HG02943 (cell line): ENCODE results near the gene MAGI2.

Experiments
- ATAC-seq: cut with Tn5 transposase; IDR thresholded peaks from one replicate; pipeline ENCODE4 v1.9.1; 2021; ENCODE audit warnings: mild to moderate bottlenecking, low read depth, moderate library complexity; ENCODE audit not compliant: unreplicated experiment

Gene MAGI2

DNA sequence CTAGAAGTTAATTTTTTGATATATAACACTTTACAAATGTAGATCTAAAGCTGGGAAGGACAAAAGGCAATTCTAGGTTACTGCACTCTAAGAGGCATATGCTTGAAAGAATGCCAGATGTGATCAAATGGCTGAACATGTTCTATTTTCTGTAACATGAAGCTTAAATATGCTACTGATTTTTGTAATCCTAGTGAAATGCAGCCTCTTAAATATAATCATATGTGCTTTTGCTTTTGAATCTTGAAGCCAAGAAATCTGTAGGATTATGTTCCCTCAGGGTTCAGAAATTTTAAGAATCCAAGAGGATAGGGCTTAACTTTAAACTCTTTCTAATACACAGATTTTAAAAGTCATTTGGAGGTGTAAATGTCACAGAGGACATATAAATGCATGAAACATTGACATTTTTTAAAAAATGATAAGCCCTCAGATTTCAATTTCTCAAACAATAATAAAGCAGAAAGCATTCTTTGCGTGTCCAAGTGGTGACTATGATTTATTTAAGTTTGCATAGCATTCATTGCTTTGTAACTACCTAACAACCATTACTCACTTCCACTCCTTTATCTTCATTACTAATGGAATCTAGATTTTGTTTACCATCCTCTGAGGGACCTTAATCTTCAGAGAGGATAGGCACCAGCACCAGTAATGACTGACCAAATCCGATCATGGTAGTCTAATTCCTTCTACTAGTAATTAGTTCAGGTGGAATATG lies 170.4 kb downstream of the MAGI2 start:
- no peak for ATAC-seq

GRCh38 chr7:79282070-79282694 lies 171.3 kb downstream of the MAGI2 start:
- no peak for ATAC-seq

DNA sequence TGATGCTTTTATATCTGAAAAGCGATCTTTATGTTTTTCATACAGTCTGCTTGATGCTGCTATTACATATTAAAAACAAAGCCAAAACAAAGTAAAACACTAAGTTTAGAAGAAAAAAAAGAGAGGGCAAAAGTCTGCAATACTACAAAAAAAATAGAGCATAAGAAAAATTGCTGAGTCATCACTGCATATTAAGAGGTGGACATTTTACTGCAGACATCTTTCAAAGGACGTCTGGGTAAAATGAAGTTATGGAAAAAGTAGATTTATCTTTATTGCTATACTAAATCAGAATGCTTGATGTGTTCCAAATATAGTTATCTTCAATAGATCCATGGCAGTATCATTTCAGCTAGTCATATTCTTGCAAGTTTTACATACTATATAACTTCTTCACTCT lies 172.0 kb downstream of the MAGI2 start:
- ATAC-seq: no peak

DNA sequence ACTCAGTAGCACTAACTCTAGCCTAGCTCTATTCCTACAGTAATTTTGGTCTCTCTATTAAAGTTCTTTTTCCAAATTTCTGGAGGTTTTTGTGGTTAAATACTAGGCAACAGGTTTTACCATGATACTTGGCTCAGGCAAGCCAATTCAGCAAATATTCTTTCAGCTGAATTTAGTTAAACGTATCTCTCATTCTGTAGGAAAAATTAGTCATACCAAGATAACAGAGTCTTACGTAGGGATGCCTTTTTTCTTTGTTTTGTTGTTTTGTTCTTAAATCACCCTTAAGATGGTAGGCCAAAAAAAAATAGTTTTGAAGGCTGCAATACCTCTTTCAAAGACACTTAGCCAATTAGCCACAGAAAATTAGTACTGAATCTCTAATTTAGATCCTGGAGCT lies 180.5 kb downstream of the MAGI2 start:
- ATAC-seq: no peak

- no peak for ATAC-seq
These were observed 181.3 kb downstream of the MAGI2 start for GRCh38 chr7:79272066-79272669.

GRCh38 chr7:79268730-79269129 lies 184.7 kb downstream of the MAGI2 start:
- no peak for ATAC-seq

- no peak for ATAC-seq
These were observed 194.6 kb downstream of the MAGI2 start for GRCh38 chr7:79258826-79259225.

DNA sequence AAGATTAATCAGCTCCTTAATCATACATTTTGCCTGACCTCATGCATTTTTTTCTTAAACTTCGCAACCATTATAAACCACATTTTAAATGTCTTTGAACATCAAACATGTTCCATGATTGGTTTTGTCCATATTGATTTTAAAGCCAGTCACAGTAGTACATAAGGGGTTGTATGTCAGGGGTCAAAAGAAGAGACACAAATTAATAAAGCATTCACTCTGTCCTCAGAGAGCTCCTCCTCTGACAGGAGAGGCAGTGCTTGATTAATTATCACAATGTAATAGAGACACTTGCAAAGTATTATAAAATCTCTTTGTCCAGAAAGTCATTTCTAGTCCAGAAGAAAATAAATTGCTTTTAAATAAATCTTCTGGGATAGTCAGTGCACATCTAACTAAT lies 195.5 kb downstream of the MAGI2 start:
- no peak for ATAC-seq

DNA sequence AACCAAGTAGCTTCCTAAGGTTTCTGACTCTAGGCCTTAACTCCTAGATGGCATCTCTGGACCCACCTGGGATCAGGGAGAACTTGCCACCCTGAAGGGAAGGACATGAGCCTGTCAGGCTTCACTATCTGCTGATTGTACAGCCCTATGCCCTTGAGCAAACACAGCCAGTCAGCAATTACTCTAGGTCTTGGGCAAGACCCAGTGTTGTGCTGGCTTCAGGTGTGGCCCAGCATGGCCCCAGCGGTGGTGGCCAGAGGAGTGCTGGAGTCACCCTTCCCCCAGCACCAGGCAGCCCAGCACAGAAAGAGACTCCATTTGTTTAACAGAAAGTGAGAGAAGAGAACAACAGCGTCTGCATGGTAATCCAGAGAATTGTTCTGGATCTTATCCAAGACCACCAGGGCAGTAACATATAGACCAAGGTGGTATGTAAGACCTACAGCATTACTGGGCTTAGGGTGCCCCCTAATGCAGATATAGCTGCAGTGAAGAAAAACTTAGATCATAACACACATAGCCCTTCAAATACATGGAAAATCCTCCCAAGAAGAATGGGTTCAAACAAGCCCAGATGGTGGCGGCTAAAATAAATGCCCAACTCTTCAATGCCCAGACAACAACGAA lies 207.7 kb downstream of the MAGI2 start:
- ATAC-seq: no peak

- ATAC-seq: no peak
These were observed 209.0 kb downstream of the MAGI2 start for GRCh38 chr7:79244482-79244881.

GRCh38 chr7:79241288-79242060 lies 212.0 kb downstream of the MAGI2 start:
- no peak for ATAC-seq

- ATAC-seq: no peak
These were observed 213.1 kb downstream of the MAGI2 start for GRCh38 chr7:79240413-79240812.

DNA sequence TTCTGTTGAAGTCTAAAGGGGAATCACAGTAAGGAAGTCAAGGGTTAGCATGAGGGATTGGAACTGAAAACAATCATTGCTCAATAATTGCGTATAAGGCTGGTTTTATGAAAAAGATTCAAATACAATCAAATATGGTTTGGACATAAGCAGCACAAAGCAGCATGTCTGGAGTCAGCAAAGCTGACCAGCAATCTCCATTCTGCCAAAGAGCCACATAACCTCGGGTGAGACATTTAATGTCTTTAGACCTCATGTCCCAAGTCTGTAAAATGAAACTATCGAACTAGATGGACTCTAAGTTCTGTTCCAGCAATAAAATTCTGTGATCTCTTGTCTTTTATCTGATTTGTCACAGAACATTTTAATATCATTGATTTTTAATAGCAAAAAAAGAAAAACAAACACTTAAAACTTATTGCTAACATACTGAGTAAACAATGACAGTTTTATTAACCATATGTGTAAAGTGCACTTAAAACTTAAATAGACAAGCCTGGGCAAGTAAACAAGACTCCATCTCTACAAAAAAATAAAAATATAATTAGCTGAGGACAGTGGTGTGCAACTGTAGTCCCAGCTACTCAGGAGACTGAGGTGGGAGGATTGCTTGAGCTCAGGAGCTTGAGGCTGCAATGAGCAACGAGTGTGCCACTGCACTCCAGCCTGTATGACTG lies 217.0 kb downstream of the MAGI2 start:
- no peak for ATAC-seq

GRCh38 chr7:79227044-79227443 lies 226.4 kb downstream of the MAGI2 start:
- no peak for ATAC-seq

DNA sequence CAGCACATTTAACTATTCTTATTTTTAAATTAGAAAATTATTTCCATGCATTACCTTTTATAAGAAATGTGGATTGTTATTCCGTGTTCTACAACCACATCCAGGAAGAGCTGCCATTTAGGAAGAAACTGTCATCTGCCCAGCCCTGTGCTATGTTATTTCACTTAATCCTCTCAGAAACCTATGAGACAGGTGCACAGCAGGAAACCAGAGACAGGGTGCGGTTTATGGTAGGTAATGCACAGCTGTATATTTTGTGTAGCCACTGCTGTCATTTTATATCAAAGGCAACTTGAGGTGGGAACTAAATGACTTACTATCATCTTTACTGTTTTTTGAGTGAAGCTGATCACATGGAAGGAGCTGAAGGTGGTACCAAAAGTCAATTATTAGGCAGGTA lies 232.3 kb downstream of the MAGI2 start:
- no peak for ATAC-seq

DNA sequence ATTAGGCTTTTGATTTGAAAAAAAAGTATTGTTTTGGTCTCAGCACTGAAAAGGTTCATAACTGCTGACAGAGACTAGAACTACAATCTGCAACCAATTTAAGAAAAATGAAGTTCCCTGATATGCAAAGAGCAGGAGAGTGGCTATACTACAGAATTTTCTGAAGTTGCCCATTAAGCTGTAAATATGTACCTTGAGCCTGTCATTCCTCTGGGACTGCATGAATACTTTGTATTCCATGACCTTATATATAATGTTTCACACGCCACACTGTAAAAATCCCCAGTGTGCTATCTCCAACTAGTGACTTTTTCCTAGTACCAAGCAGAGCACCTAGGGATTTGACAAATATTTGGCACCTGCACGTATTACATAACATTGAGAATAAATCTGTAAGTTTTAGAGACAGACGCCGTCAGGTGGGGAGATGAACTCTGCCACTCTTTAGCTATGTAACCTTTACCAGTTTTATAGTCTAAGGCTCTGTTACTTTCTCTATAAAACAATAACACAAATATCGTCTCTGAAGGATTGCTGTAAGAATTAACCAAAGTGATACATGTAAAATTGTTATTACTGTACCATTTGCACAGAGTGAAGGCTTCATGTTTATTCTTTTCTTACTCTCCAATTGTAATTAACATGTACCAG lies 235.4 kb downstream of the MAGI2 start:
- no peak for ATAC-seq

DNA sequence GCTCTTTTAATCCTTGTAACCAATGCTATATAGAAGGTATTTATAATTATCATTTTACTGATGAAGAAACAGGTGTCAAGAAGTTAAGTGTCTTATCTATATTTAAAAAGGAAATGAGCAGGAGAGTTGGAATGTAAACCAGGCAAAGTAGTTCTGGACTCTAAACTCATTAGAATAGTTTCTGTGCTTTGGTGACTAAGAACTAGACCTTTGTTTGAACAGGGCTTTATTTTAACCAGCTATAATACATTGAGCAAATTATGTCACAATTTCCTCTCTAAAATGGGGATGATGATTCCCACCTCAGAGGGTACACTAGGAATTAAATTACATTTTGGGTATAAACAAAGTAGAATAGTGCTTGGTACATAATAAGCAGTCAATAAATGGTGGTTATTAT lies 236.0 kb downstream of the MAGI2 start:
- ATAC-seq: no peak

DNA sequence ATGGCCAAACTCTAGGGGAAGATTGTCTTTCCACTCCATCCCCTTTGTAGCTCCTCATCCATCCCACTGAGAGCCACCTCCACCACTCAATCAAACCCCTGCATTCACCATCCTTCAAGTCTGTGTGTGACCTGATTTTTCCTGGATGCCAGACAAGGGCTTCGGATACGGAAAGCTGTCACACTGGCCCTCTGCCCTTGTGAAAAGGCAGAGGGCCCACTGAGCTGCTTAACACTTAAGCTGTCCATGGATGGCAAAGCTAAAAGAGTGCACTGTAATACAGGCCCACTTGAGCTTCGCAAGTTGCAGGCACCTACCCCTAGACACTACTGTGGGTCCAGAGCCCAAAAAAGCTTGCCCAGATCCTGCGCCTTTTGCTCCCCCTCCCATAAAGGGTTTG lies 237.2 kb downstream of the MAGI2 start:
- ATAC-seq: no peak

DNA sequence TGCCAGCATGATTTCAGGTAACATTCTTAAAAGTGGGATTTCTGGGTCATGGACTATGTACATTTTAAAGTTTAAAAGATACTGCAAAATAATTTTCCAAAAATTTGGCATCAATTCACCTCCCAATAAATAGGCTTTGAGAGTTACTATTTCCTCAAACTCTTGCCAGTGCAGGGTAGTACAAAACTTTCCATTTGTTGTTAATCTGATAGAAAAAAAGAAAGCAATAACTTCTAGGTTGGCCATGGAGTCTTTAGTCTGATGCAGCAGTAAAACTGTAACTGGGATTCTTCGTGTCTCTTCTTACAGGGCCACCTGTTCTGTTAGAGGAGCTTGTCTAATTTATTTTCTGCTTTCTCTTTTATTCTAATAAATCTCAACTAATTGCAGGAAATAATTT lies 241.1 kb downstream of the MAGI2 start:
- no peak for ATAC-seq

DNA sequence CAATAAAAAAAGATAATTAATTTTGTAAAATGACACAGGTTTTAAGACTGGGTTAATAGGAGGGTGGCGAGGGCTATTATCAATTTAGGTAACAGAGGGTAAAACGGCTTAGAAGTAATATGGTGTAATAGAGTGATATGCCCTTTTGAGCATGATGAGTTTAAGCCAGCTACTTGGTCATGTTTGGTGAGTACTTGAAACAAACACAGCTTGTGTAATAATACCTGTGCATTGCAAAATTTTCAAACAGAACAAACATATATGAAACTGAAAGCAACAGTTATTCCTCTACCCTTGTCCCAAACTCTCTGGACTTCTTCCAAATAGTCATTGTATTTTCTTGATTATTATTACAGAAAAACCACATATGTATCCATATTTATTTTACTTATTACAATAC lies 241.7 kb downstream of the MAGI2 start:
- ATAC-seq: no peak
